B cell (primary cell): Measurements from ENCODE around the gene SLC2A3.
"Not testable (repeated sequence)": the region's sequence is repeated elsewhere in the genome, so short reads cannot be mapped to it uniquely, and the experiment has no call there.

ENCODE experiments used
- CTCF ChIP-seq: fragments of 200-600 bp; IDR thresholded peaks from one replicate; pipeline ENCODE4 v1.8.0; 2022; ENCODE audit warnings: antibody characterized with exemption, mild to moderate bottlenecking
- EZH2 ChIP-seq: IDR thresholded peaks from 2 replicates; pipeline ENCODE4 v1.6.1; 2012; ENCODE audit warnings: borderline replicate concordance, low read depth, mild to moderate bottlenecking, moderate library complexity, low read length; ENCODE audit not compliant: insufficient read depth, poor library complexity, severe bottlenecking

GRCh38 chr12:7926068-7926666 lies 9.8 kb downstream of the SLC2A3 start:
- not testable (repeated sequence) for TF ChIP-seq EZH2, CTCF
